Neural progenitor cell (in vitro differentiated cells): ENCODE results near the gene DMXL2.

Experiments
- EZH2phosphoT487 ChIP-seq: fragments of 200-600 bp; sonication (generic); IDR thresholded peaks from 2 replicates; pipeline ENCODE4 v1.6.1; 2017; ENCODE audit warnings: antibody characterized with exemption
- TF ChIP-seq, protein P1 (sequence below): fragments of 200-600 bp; sonication (generic); IDR thresholded peaks from 2 replicates; pipeline ENCODE4 v1.5.1; 2017; ENCODE audit warnings: antibody characterized with exemption, mild to moderate bottlenecking

DNA sequence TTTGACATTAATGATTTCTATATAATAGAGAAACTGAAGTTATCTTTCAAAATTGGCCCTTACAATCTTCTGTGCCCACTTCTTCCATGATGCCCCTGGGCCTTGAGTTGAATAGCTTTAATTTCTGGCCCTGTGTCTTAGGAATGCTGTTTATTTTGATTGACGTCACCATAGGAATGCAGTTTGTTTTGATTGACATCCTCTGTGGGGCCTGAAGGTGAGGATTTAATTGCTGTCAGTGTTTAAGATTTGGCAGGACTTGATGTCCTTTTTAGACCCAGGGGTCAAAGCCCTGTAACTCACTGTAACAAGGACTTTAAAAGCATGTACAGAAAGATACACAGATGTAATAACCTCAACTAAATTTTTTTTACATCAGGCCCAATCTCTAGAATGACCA, 197.8 kb downstream of the DMXL2 start:
- TF ChIP-seq, protein P1, sequence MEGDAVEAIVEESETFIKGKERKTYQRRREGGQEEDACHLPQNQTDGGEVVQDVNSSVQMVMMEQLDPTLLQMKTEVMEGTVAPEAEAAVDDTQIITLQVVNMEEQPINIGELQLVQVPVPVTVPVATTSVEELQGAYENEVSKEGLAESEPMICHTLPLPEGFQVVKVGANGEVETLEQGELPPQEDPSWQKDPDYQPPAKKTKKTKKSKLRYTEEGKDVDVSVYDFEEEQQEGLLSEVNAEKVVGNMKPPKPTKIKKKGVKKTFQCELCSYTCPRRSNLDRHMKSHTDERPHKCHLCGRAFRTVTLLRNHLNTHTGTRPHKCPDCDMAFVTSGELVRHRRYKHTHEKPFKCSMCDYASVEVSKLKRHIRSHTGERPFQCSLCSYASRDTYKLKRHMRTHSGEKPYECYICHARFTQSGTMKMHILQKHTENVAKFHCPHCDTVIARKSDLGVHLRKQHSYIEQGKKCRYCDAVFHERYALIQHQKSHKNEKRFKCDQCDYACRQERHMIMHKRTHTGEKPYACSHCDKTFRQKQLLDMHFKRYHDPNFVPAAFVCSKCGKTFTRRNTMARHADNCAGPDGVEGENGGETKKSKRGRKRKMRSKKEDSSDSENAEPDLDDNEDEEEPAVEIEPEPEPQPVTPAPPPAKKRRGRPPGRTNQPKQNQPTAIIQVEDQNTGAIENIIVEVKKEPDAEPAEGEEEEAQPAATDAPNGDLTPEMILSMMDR, result no peak
- no peak for TF ChIP-seq EZH2phosphoT487
